GM18861 (cell line): ENCODE measurements around the gene MTFMT.

ENCODE experiments used
- ATAC-seq: cut with Tn5 transposase; IDR thresholded peaks from one replicate; pipeline ENCODE4 v1.9.1; 2021; ENCODE audit not compliant: unreplicated experiment

Gene MTFMT

DNA sequence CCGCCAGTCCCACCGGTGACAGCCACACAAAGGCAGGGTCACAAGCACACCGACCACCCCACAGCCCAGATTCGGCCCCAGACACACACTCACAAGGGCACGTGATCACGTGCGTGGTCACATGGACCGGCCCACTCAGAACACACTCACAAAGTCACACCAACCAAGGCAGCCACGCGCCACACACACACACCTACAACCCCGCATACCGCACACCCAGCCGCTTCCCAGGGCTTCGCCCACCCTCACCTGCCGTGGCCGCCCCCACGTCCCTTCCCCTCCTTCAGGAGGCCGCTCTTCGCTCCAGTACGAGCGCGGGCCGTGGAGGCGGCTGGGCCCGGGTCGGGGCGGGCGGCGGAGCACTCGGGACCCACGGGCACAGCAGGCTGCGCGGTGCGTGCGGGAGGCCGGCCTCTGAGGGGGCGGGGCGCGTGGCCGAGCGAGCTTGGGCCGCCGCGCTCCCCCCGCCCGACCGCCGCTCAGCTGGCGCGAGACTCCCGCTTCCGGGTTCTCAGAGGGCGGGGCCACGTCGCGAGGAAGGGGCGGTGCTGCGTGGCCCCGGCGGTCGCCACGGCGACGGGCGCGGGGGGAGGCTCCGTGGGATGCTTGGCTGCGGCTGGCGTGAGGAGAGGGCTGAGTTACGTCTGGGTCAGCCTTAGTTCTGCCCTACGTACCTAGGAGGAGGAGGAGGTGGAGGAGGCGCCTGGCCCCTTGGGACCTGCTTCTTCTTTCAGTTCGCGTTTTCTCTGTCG, 39.8 kb downstream of the MTFMT start, which contains the start of gene SPG21:
Gene SPG21 (minus strand): TSS at position 499 of the 752 bp plus-strand sequence. CDS start 6,345 bp downstream, outside the sequence.
- ATAC-seq = peak; percentile 91

DNA sequence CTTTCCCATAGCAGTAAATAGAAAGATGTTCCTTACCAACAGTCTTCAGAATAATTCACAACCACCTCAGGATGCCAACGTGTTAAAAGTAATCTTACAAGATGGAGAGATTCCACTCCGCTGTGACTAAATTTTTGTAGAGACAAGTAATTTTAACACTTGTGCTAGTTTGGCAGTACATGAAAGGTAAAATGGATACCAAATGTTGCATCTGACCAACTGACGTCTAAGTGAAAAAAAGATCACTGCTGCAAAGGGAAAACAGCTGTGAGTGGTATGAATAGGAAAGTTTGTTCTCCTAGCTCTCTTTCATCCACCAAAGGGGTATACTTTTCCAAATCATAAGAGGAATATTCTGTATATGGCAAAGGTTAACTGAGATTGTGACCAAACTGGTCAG, 42.3 kb downstream of the MTFMT start:
- ATAC-seq = no peak

GRCh38 chr15:64985366-64986033, 43.9 kb downstream of the MTFMT start:
- no peak for ATAC-seq

- no peak for ATAC-seq
These were observed 47.0 kb downstream of the MTFMT start for GRCh38 chr15:64982472-64982871.

GRCh38 chr15:64981812-64982431, 47.5 kb downstream of the MTFMT start:
- no peak for ATAC-seq

GRCh38 chr15:64979252-64979710, 50.2 kb downstream of the MTFMT start:
- no peak for ATAC-seq

GRCh38 chr15:64975390-64975789, 54.0 kb downstream of the MTFMT start:
- no peak for ATAC-seq

DNA sequence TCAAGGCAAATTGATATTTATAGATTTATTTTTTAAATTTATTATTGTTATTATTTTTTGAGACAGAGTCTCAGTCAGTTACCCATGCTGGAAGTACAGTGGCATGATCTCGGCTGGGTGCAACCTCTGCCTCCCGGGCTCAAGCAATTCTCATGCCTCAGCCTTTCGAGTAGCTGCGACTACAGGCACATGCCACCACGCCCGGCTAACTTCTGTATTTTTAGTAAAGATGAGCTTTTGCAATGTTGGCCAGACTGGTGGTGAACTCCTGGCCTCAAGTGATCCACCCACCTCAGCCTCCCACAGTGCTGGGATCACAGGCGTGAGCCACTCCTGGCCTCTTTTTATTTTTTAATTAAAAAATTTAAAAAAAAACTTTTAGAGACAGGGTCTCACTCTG, 58.7 kb downstream of the MTFMT start:
- no peak for ATAC-seq

DNA sequence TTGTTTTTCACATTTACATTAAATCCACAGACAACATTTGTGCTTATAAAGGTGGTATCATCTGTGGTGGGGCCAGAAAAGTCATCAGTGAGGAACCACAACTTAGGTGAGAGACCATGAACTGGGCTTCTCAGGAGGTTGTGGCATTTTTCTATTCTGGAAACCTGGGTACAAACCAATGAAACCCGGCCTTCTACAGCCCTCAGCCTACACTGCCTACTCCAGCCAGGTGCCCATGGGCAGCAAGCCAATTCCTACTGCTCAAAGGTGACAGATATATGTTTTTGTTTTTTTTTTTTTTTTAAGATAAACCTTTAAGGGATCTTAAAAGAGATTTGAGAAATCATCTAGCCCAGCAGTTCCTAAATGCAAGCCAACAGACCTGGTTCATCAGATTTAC, 60.0 kb downstream of the MTFMT start:
- no peak for ATAC-seq

- no peak for ATAC-seq
These were observed 68.4 kb downstream of the MTFMT start for GRCh38 chr15:64961013-64961412.

- ATAC-seq = no peak
These were observed 69.3 kb downstream of the MTFMT start for GRCh38 chr15:64960153-64960552.

GRCh38 chr15:64959128-64959527, 70.3 kb downstream of the MTFMT start:
- no peak for ATAC-seq

DNA sequence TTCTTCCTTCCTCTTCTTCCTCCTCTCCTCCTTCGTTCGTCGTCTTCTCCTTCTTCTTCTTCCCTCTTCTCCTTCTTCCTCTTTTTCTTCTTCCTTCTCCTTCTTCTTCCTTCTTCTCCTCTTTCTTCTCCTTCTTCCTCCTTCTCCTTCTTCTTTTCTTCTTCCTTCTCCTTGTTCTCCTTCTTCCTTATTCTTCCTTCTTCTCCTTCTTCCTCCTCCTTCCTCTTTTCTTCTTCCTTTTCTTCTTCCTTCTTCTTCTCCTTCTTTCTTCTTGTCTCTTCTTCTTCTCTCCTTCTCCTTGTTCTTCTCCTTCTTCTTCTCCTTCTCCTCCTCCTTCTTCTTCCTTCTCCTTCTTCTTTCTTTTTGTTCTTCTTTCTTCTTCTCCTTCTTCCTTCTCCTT, 75.0 kb downstream of the MTFMT start:
- ATAC-seq = no peak

- ATAC-seq = no peak
These were observed 77.5 kb downstream of the MTFMT start for GRCh38 chr15:64951777-64952418.
